GM21367 (cell line): ENCODE data around the gene ADGRL3.

Experiments used
- ATAC-seq: cut with Tn5 transposase; IDR thresholded peaks from one replicate; pipeline ENCODE4 v1.9.1; 2021; ENCODE audit not compliant: unreplicated experiment

ADGRL3 gene

GRCh38 chr4:61275241-61275640 lies 75.1 kb downstream of the ADGRL3 start:
- ATAC-seq = no peak

GRCh38 chr4:61276029-61276428 lies 75.9 kb downstream of the ADGRL3 start:
- ATAC-seq = no peak

- no peak for ATAC-seq
These were observed 77.9 kb downstream of the ADGRL3 start for GRCh38 chr4:61277785-61278760.

DNA sequence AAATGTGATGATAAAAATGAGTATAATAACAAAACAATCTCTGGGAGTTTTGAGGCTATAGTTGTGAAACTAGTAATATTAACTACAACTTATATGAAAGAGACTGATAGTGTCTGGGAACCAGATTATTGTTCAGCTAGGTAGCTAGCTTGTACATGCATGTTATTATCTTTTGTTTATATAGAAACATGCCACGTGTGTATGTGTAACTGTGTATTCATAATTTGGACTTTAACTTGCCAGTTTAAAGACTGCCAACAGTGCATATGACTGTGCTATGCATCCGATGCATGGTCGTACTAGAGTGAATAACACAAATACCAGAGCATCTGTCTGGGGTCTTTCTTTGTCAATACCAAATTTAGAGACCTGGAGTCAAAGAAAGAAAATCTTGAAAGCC lies 92.2 kb downstream of the ADGRL3 start:
- no peak for ATAC-seq

- no peak for ATAC-seq
These were observed 93.7 kb downstream of the ADGRL3 start for GRCh38 chr4:61293707-61294400.

DNA sequence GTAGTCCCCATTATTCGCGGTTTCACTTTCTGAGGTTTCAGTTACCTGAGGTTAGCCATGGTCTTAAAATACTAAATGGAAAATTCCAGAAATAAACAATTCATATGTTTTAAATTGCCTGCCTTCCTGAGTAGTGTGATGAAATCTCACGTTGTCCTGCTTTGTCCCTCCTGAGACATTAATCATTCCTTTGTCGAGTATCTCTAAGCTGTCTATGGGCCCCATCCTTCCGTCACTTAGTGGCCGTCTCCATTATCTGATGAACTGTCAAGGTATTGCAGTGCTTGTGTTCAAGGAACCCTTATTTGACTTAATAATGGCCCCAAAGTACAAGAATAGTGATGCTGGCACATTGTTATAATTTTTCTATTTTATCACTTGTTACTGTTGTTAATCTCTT lies 94.8 kb downstream of the ADGRL3 start:
- no peak for ATAC-seq

DNA sequence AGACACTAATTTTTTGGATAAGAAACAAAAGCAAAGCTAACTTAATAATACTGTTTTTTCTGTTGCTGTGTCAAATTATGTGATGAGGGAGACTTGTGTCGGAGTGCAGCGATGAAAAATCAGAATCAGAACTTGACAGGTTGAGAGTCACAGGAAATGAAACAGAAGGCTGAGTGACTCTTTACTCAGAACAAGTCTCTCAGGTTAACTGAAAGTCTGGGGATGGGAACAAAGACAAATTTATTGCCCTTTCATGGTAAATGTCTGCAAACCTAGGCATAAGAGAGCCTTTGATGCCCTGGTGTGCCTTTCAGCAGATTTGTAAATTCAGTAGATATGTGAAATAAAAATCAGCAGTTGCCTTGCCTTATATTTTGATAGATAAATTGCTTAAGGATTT lies 96.0 kb downstream of the ADGRL3 start:
- ATAC-seq = no peak

DNA sequence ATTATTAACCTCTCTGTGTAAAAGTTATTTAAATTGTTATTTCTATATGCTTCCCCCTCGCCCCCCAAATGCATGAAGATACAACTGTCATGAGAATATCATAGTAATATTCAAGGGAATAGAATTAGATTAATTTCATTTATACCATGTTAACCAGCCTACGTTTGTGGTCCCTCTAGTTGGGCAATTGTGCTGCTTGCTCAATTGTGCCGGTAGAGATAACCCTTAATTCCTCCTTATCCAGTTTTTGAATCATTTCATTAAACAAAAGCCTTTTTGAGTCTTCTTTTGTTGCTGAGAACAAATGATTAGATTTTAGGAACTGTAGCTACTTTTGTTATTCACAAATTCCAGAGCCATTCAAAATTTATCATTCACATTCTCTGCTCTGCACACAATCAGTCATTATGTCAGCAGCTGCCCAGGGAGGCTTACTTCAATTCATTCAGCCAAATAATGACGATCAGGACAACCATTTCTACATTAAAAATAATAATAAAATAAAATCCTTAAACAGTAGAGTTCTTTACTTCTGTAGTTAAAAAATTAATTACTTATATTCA lies 98.1 kb downstream of the ADGRL3 start:
- no peak for ATAC-seq

DNA sequence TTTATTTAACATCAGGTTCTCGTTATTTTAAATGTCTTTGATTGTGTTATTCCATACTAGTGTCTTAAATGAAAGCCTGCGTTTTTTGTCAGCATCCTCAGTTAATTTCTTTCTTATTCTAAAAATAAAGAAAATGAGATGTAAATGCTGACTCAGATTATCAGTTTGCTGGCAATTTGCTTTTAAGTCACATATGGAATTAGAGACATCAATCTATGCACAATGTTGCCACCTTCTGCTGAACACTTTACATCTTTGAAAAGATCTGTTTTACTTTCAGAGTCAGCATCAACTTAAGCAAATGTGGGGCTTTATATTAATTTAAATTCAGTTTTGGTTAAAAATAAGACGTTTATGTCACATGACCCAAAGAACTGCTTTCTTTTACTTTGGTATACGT lies 99.2 kb downstream of the ADGRL3 start:
- ATAC-seq = no peak

DNA sequence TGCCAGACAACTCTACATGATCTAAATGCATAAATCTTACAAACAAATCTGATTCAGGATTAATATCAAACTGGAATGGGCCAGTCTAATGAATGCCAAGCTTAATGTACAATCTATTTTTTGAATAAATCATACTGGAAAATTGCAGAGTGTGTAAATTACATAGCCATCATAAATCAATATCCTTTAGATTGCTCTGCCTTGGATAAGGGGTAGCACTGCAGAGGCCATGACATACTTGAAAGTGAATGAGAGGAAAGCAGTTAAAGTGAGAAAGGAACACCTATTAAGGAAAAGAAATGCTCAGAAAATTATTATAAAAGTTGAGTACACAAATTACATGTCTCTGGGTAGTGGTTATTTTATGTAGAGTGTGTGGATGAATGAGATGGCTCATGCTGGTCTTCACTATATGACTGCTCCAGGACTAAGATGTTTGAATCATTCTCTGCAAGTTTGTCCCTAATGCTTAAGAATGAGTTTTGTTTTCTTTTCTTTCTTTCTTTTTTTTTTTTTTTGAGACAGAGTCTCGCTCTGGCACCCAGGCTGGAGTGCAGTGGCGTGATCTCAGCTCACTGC lies 100.2 kb downstream of the ADGRL3 start:
- ATAC-seq = no peak

GRCh38 chr4:61301271-61301670 lies 101.1 kb downstream of the ADGRL3 start:
- no peak for ATAC-seq

GRCh38 chr4:61308033-61308432 lies 107.9 kb downstream of the ADGRL3 start:
- no peak for ATAC-seq

DNA sequence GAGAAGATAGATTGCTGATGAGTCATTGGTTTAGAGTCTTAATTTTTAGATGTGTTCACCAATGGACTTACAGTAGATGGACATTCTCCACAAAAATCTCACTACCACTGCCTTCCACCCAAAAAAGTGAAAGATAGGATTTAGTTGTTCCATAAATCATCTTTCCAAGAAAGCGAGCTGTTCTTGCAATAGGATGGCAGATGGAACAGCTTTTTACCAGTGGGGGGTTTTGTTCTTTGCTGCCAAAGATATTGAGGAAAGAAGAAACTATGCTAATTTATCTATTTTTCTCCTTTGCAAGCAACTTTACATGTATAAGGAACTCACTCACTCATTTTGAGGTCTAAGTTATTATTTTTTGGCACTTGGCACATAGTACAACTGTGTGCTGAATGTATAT lies 109.5 kb downstream of the ADGRL3 start:
- ATAC-seq = no peak

DNA sequence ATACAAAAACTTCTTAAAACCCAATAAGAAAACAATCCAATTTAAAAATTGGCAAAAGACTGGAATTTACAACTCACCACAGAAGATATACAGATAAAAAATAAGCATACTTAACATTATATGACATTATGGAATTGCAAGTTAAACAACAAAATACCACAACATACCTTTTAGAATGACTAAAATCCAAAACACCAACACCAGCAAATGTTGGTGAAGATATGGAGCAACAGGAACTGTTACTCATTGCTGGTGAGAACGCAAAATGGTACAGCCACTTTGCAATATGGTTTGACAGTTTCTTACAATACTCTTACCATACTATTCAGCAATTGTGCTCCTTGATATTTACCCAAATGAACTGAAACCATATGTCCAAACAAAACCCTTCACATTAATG lies 112.4 kb downstream of the ADGRL3 start:
- ATAC-seq = no peak

- ATAC-seq = no peak
These were observed 118.3 kb downstream of the ADGRL3 start for GRCh38 chr4:61318431-61318830.

GRCh38 chr4:61319156-61319555 lies 119.0 kb downstream of the ADGRL3 start:
- no peak for ATAC-seq

DNA sequence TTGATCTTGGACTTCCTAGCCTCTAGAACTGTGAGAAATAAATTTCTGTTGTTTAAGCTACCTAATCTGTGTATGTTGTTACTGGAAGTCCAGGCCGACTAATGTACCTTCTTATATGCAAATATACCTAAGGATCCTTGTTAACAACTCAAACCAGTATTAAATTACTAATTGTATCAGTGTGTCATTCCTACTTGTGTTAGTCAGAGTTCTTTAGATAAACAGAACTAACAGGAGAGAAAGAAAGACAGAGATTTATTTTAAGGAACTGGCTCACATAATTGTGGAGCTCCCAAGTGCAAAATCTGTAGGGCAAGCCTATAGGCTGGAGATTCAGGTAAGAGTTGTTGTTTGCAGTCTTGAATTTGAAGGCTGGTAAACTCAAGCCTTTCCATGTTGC lies 120.0 kb downstream of the ADGRL3 start:
- ATAC-seq = no peak

GRCh38 chr4:61320631-61321030 lies 120.5 kb downstream of the ADGRL3 start:
- no peak for ATAC-seq

- ATAC-seq = no peak
These were observed 132.6 kb downstream of the ADGRL3 start for GRCh38 chr4:61332693-61333092.

GRCh38 chr4:61333490-61333889 lies 133.4 kb downstream of the ADGRL3 start:
- ATAC-seq = no peak

GRCh38 chr4:61335241-61335763 lies 135.2 kb downstream of the ADGRL3 start:
- no peak for ATAC-seq
